ENCODE measurements around the gene NCK2. TPM values are rescaled to one million over a fixed set of nuclear protein-coding genes. Genes with fewer than 3 reads are reported as not detected.

Gene NCK2
- total RNA-seq, 1 donor from 2014 or later, result 45.9 TPM

- Histone ChIP-seq H3K4me1 (peaks cover 16% of the 10 kb centered on the region), H3K4me3 (no peak overlapping the region), H3K9me3 (no peaks in the 10 kb centered on the region), H3K27ac (no peak overlapping the region), H3K36me3 (no peaks in the 10 kb centered on the region), H3K27me3 (no peaks in the 10 kb centered on the region)
- TF ChIP-seq CTCF (IDR thresholded peaks at IDR 0.05) (no peak), POLR2AphosphoS5 (IDR thresholded peaks at IDR 0.05; ENCODE audit: insufficient read depth in 1 of 2, low read depth in 1 of 2) (peak in 1 of 2 donors; percentile 19)
- DNase-seq (ENCODE audit: extremely low spot score in 2 of 2), result no peak
- intact Hi-C loops (cut with DNase I), result no loop called here
These were observed 192.2 kb downstream of the NCK2 start for GRCh38 chr2:105936954-105937353.

GRCh38 chr2:105937498-105938097, 192.9 kb downstream of the NCK2 start:
- H3K9me3 ChIP-seq, result no peaks in the 10 kb centered on the region
- no peaks in the 10 kb centered on the region for H3K27me3 ChIP-seq
- no peak overlapping the region for H3K4me3 ChIP-seq
- intact Hi-C loops (cut with DNase I), result no loop called here
- TF ChIP-seq CTCF (IDR thresholded peaks at IDR 0.05), result no peak
- no peak for DNase-seq (ENCODE audit: extremely low spot score in 2 of 2)
- peaks cover 16% of the 10 kb centered on the region for H3K4me1 ChIP-seq
- H3K36me3 ChIP-seq, result no peaks in the 10 kb centered on the region
- H3K27ac ChIP-seq, result no peak overlapping the region

Data from vagina (tissue), 2 donors.